Pancreas (tissue), 10 donors: ENCODE results near the gene KRTAP5-7. TPM values are rescaled to one million over a fixed set of nuclear protein-coding genes. Genes with fewer than 3 reads are reported as not detected.

Source experiments
- ATAC-seq, 4 donors: fragments of 200-7000 bp; cut with Tn5 transposase; one replicate each; pipeline versions ENCODE4 v1.8.0 to v1.9.1; 2020; ENCODE audit warnings: mild to moderate bottlenecking in 4 of 4, moderate library complexity in 4 of 4
- DNase-seq, 6 donors: peaks; one replicate each; pipeline ENCODE4 v3.0.0-alpha.2; 2020
- FAIRE-seq: peaks from 2 replicates; lab custom pipeline; 2012; peaks lifted over from hg19 to GRCh38; lab: Jason Lieb, UNC
- H3K27ac ChIP-seq, 4 donors: fragments of 200-600 bp; sonication (generic); 1 replicate in 3 of 4; 2 replicates in 1 of 4; pipeline versions ENCODE4 v1.5.0 to v1.8.0; 2020
- H3K27me3 ChIP-seq, 4 donors: fragments of 200-600 bp; one replicate each; pipeline ENCODE4 v1.8.0; 2021
- H3K36me3 ChIP-seq, 3 donors: fragments of 200-600 bp; sonication (generic) in 1 of 3; one replicate each; pipeline versions ENCODE4 v1.5.0 to v1.8.0; 2020 to 2021
- H3K4me1 ChIP-seq, 3 donors: fragments of 200-600 bp; one replicate each; pipeline ENCODE4 v1.8.0; 2021
- H3K4me3 ChIP-seq, 4 donors: fragments of 200-600 bp; sonication (generic) in 2 of 4; one replicate each; pipeline versions ENCODE4 v1.5.0 to v1.8.0; 2020 to 2021
- H3K9me3 ChIP-seq, 4 donors: fragments of 200-600 bp; one replicate each; pipeline ENCODE4 v1.8.0; 2021
- CTCF ChIP-seq, 4 donors: fragments of 200-600 bp; sonication (generic) in 3 of 4; IDR thresholded peaks; one replicate each; pipeline versions ENCODE4 v1.5.0 to v1.8.0; 2021; ENCODE audit warnings: antibody characterized with exemption in 4 of 4
- WGBS, 2 donors: extraction: QIAGEN DNeasy Blood & Tissue Kit; methylation state at CpG; one replicate each; pipeline ENCODE4 v1.1.7; 2013; 5-methylcytosine and 5-hydroxymethylcytosine counted together
- intact Hi-C, 3 donors: fragments of 100-400 bp; cut with DNase I; formaldehyde crosslinking; loops; one replicate each; pipeline versions ENCODE4 v1.11.1 to v1.14.2; 2022
- polyA plus RNA-seq, 2 donors: library from polyadenylated mRNA; stranded (reverse); fragments of 200-250 nt; gene quantifications; one replicate each; pipeline ENCODE4 v1.2.3, GENCODE V29; 2013
- total RNA-seq, 6 donors: library from RNA; stranded (reverse); fragmentation: NEBNext Ultra II Directional in 4 of 6; extraction: Animal tissue kit (Norgen Biotek cat#: 25700) in 4 of 6; gene quantifications; one replicate each; pipeline versions ENCODE4 v1.2.1 to v1.2.4, GENCODE V29; 2021 to 2023
- donor health status: healthy with polysubstance abuse.
- donor health status: DM: no; HTN: no; CAD: no; lungs with moderate emphysema.
- donor health status: DM: no; HTN: no; CAD: no.
- donor health status: control.
- donor health status: control.
- donor health status: Bipolar disorder and iron deficiency.
- donor health status: DM: yes; HTN: yes; CAD: no.
- donor health status: DM: no; HTN: no; CAD: no.
- donor health status: DM: no; HTN: no; CAD: no.
- donor health status: DM: yes; HTN: yes; CAD: no.

Gene KRTAP5-7
- total and polyA plus RNA-seq, 8 donors = 0.12 to 0.19 (median 0.14) TPM; not detected in 4

- H3K36me3 ChIP-seq = no peaks in the 10 kb centered on the region
- TF ChIP-seq CTCF (IDR thresholded peaks at IDR 0.05) = no peak
- H3K4me3 ChIP-seq = no peak within 1 kb of the TSS
- DNase-seq (no peak), ATAC-seq (no peak), FAIRE-seq (no peak)
- 84 to 90% methylated on average over 5 of the region's 5 CpGs for WGBS, 2 donors
- H3K27me3 ChIP-seq = no peaks in the 10 kb centered on the region
- intact Hi-C loops = no loop called here
- no peaks in the 10 kb centered on the region for H3K9me3 ChIP-seq
- H3K4me1 ChIP-seq = no peaks in the 10 kb centered on the region
- H3K27ac ChIP-seq = no peak within 1 kb of the TSS
Measured at GRCh38 chr11:71548120-71548519, 21.1 kb downstream of the KRTAP5-7 start, which contains the start of gene KRTAP5-9. TSS of gene KRTAP5-9 (plus strand) at chr11:71548420. CDS start at chr11:71548658, 238 bp downstream.

- Histone ChIP-seq H3K9me3 (no peaks in the 10 kb centered on the region), H3K27me3 (no peaks in the 10 kb centered on the region), H3K36me3 (no peaks in the 10 kb centered on the region), H3K4me1 (no peaks in the 10 kb centered on the region), H3K27ac (no peak overlapping the region), H3K4me3 (no peak overlapping the region)
- DNase-seq (no peak), ATAC-seq (no peak), FAIRE-seq (no peak)
- intact Hi-C loops = no loop called here
- no peak for TF ChIP-seq CTCF (IDR thresholded peaks at IDR 0.05)
- 68 to 72% methylated on average over 5 of the region's 5 CpGs for WGBS, 2 donors
Measured at GRCh38 chr11:71548716-71549151, 21.7 kb downstream of the KRTAP5-7 start.

GRCh38 chr11:71551711-71552110, 24.6 kb downstream of the KRTAP5-7 start:
- DNase-seq (no peak), FAIRE-seq (no peak), ATAC-seq (no peak)
- Histone ChIP-seq H3K9me3 (no peaks in the 10 kb centered on the region), H3K4me1 (no peaks in the 10 kb centered on the region), H3K36me3 (no peaks in the 10 kb centered on the region), H3K4me3 (no peak overlapping the region), H3K27me3 (no peaks in the 10 kb centered on the region), H3K27ac (no peak overlapping the region)
- intact Hi-C loops = no loop called here
- TF ChIP-seq CTCF (IDR thresholded peaks at IDR 0.05) = no peak
- 98 to 100% methylated on average over 1 of the region's 1 CpG for WGBS, 2 donors

GRCh38 chr11:71554996-71555395, 27.9 kb downstream of the KRTAP5-7 start:
- FAIRE-seq (no peak), ATAC-seq (no peak), DNase-seq (no peak)
- intact Hi-C loops = no loop called here
- Histone ChIP-seq H3K27ac (no peak overlapping the region), H3K36me3 (no peaks in the 10 kb centered on the region), H3K27me3 (no peaks in the 10 kb centered on the region), H3K4me3 (no peak overlapping the region), H3K4me1 (no peaks in the 10 kb centered on the region), H3K9me3 (no peaks in the 10 kb centered on the region)
- TF ChIP-seq CTCF (IDR thresholded peaks at IDR 0.05) = no peak
- WGBS, 2 donors = 84 to 88% methylated on average over 6 of the region's 6 CpGs

GRCh38 chr11:71555508-71555907, 28.4 kb downstream of the KRTAP5-7 start:
- no peak for ATAC-seq
- DNase-seq = no peak
- no peaks in the 10 kb centered on the region for H3K4me1 ChIP-seq
- H3K27me3 ChIP-seq = no peaks in the 10 kb centered on the region
- no peaks in the 10 kb centered on the region for H3K36me3 ChIP-seq
- H3K27ac ChIP-seq = no peak overlapping the region
- H3K4me3 ChIP-seq = no peak overlapping the region
- 91 to 99% methylated on average over 11 of the region's 11 CpGs for WGBS, 2 donors
- intact Hi-C loops = no loop called here
- TF ChIP-seq CTCF (IDR thresholded peaks at IDR 0.05) = no peak
- H3K9me3 ChIP-seq = no peaks in the 10 kb centered on the region
- no peak for FAIRE-seq
